K562 (cell line): ENCODE results near the gene CYLD. TPM values are rescaled to one million over a fixed set of nuclear protein-coding genes. Genes with fewer than 3 reads are reported as not detected.

Experiments used
- ATAC-seq: fragments of 200-7000 bp; cut with Tn5 transposase; 3 replicates; pipeline ENCODE4 v1.9.1; 2020; ENCODE audit warnings: moderate library complexity
- BruUV-seq: library from RNA; stranded (reverse); fragments of 400-500 nt; replicated peaks from 2 replicates; lab custom pipeline; 2021; lab: Mats Ljungman, UMichigan
- CTCF ChIA-PET: fragments of 300-600 bp; formaldehyde crosslinking; extraction: SDS; loops from one replicate; lab custom pipeline; 2021; ENCODE audit warnings: low intra/inter-chr PET ratio; lab: Yijun Ruan, JAX
- POLR2A ChIA-PET: fragments of 300-600, 350-650 bp; sonication (Branson Sonifier 250); formaldehyde crosslinking; extraction: SDS; loops from one replicate; lab custom pipeline; 2021; ENCODE audit warnings: antibody characterized with exemption, inconsistent platforms; lab: Yijun Ruan, JAX
- DNase-seq, 4 experiments: peaks; one replicate each; pipeline versions ENCODE4 v3.0.0 to v3.0.0-alpha.2; 2011 to 2018; ENCODE audit warnings: low spot score in 3 of 4, mixed read lengths in 3 of 4; ENCODE audit errors: extremely low read depth in 1 of 4
- FAIRE-seq: peaks from 2 replicates; lab custom pipeline; 2011; peaks lifted over from hg19 to GRCh38; lab: Jason Lieb, UNC
- H2AFZ ChIP-seq: 2 replicates; pipeline ENCODE4 v1.6.0; 2011; ENCODE audit warnings: low read depth, low read length, control low read depth, inconsistent platforms
- H3K27ac ChIP-seq: fragments of 200-600 bp; 3 replicates; pipeline ENCODE4 v1.8.0; 2011; ENCODE audit warnings: low read depth, mild to moderate bottlenecking, control low read depth, inconsistent platforms, low read length, moderate library complexity, mixed read lengths; ENCODE audit errors: extremely low read depth
- H3K27me3 ChIP-seq, 2 experiments: fragments of 300-600 bp in 1 of 2; 2 replicates in 1 of 2; 3 replicates in 1 of 2; pipeline versions ENCODE4 v1.6.0 to v1.8.0; 2011; ENCODE audit warnings: inconsistent platforms in 2 of 2, low read length in 2 of 2, mild to moderate bottlenecking in 1 of 2, mixed read lengths in 1 of 2, moderate library complexity in 1 of 2; ENCODE audit not compliant: control insufficient read depth in 2 of 2, insufficient read depth in 2 of 2
- H3K36me3 ChIP-seq: fragments of 300-600 bp; 3 replicates; pipeline ENCODE4 v1.8.0; 2011; ENCODE audit warnings: mild to moderate bottlenecking, low read length, inconsistent platforms; ENCODE audit not compliant: control insufficient read depth, insufficient read depth
- H3K4me1 ChIP-seq, 2 experiments: fragments of 200-600 bp in 1 of 2; replicated peaks in 1 of 2; 2 replicates in 1 of 2; 3 replicates in 1 of 2; pipeline versions ENCODE4 v1.5.1 to v1.8.0; 2011; ENCODE audit warnings: inconsistent platforms in 2 of 2, low read length in 2 of 2, mild to moderate bottlenecking in 1 of 2, mixed read lengths in 1 of 2, moderate library complexity in 1 of 2; ENCODE audit not compliant: control insufficient read depth in 2 of 2, insufficient read depth in 2 of 2
- H3K4me2 ChIP-seq: 2 replicates; pipeline ENCODE4 v1.6.1; 2011; ENCODE audit warnings: low read length, control low read depth, inconsistent platforms, mixed read lengths; ENCODE audit not compliant: insufficient read depth
- H3K4me3 ChIP-seq: fragments of 200-600 bp; sonication (generic), shearing (Covaris generic); 2 replicates; pipeline ENCODE4 v1.5.1; 2016; ENCODE audit warnings: control low read depth, inconsistent platforms
- H3K79me2 ChIP-seq: fragments of 200-600 bp; 3 replicates; pipeline ENCODE4 v1.8.0; 2011; ENCODE audit warnings: low read length, inconsistent platforms; ENCODE audit not compliant: control insufficient read depth, insufficient read depth
- H3K9ac ChIP-seq, 2 experiments: 2 replicates each; pipeline versions ENCODE4 v1.6.0 to v1.6.1; 2011; ENCODE audit warnings: low read depth in 2 of 2, low read length in 2 of 2, control low read depth in 1 of 2, inconsistent platforms in 1 of 2, mild to moderate bottlenecking in 1 of 2, mixed read lengths in 1 of 2; ENCODE audit not compliant: insufficient read depth in 1 of 2
- H3K9me1 ChIP-seq: one replicate; pipeline ENCODE4 v1.6.0; 2011; ENCODE audit warnings: inconsistent platforms, mild to moderate bottlenecking, low read length, moderate library complexity; ENCODE audit not compliant: control insufficient read depth, insufficient read depth
- H3K9me3 ChIP-seq: replicated peaks from 2 replicates; pipeline ENCODE4 v1.5.1; 2011; ENCODE audit warnings: low read depth, low read length, inconsistent platforms; ENCODE audit not compliant: control insufficient read depth, insufficient read depth
- H4K20me1 ChIP-seq: replicated peaks from 2 replicates; pipeline ENCODE4 v1.6.1; 2011; ENCODE audit warnings: low read length, inconsistent platforms, mixed read lengths; ENCODE audit not compliant: control insufficient read depth, insufficient read depth
- EP300 ChIP-seq: IDR thresholded peaks from 2 replicates; pipeline ENCODE4 v1.6.1; 2012; ENCODE audit warnings: low read length, improper control_type of control experiment
- HNRNPUL1 ChIP-seq: fragments of 200-400 bp; formaldehyde crosslinking; IDR thresholded peaks from 2 replicates; pipeline ENCODE4 v1.6.1; 2017; ENCODE audit warnings: low read length
- NFYB ChIP-seq: IDR thresholded peaks from 2 replicates; pipeline ENCODE4 v1.6.1; 2011; ENCODE audit warnings: mild to moderate bottlenecking, moderate library complexity; ENCODE audit not compliant: insufficient read length; ENCODE audit errors: extremely low read depth
- NRF1 ChIP-seq, 2 experiments: fragments of 450-650 bp; IDR thresholded peaks in 1 of 2; conservative IDR thresholded peaks in 1 of 2; 2 replicates each; pipeline ENCODE4 v1.6.1; 2014; ENCODE audit warnings: mild to moderate bottlenecking in 2 of 2
- PHB2 ChIP-seq: fragments of 450-650 bp; IDR thresholded peaks from 2 replicates; pipeline ENCODE4 v1.6.1; 2017; ENCODE audit warnings: low read depth
- PHTF2 ChIP-seq: fragments of 250-450 bp; sonication (Bioruptor Pico); IDR thresholded peaks from 2 replicates; pipeline ENCODE4 v1.5.0; 2021; ENCODE audit warnings: mild to moderate bottlenecking
- SIN3B ChIP-seq: fragments of 450-650 bp; IDR thresholded peaks from 2 replicates; pipeline ENCODE4 v1.6.1; 2017; ENCODE audit warnings: low read depth, mild to moderate bottlenecking, moderate library complexity
- SMC3 ChIP-seq: conservative IDR thresholded peaks from 2 replicates; pipeline ENCODE4 v1.6.1; 2011; ENCODE audit warnings: low read depth, low read length, improper control_type of control experiment; ENCODE audit not compliant: insufficient read depth
- TAF15 ChIP-seq: fragments of 200-400 bp; formaldehyde crosslinking; IDR thresholded peaks from 2 replicates; pipeline ENCODE4 v1.6.1; 2017; ENCODE audit warnings: mild to moderate bottlenecking, low read depth, low read length, moderate library complexity
- ZNF445 ChIP-seq: fragments of 250-450 bp; sonication (Bioruptor Pico); IDR thresholded peaks from 2 replicates; pipeline ENCODE4 v1.4.0; 2020; ENCODE audit warnings: low read depth, mild to moderate bottlenecking, moderate library complexity
- WGBS: fragments of 100-300 bp; shearing (Covaris generic); methylation state at CpG from one replicate; pipeline ENCODE4 v1.1.6; 2016; ENCODE audit warnings: low coverage, mixed read lengths; ENCODE audit not compliant: insufficient coverage; ENCODE audit errors: missing lambda C conversion rate; 5-methylcytosine and 5-hydroxymethylcytosine counted together
- in situ Hi-C: fragments of 300-500 bp; cut with MboI; formaldehyde crosslinking; loops from 4 replicates; pipeline ENCODE4 v1.15.0; 2018; ENCODE audit warnings: inconsistent platforms, mixed read lengths
- intact Hi-C: fragments of 100-400 bp; cut with micrococcal nuclease; formaldehyde crosslinking; loops from 2 replicates; pipeline ENCODE4 v1.14.2; 2022
- polyA plus RNA-seq, 8 experiments: library from polyadenylated mRNA; depleted of rRNA in 4 of 8; stranded (reverse) in 5 of 8; unstranded in 3 of 8; fragments of >200 nt; fragmentation: Nextera tagmentation in 2 of 8; fragmentation: Illumina TruSeq in 1 of 8; extraction: Ambion mirVana in 2 of 8; extraction: Trizol in 1 of 8; gene quantifications; 2 replicates each; pipeline versions ENCODE4 v1.2.1 to v1.2.3, GENCODE V29; 2011 to 2014; ENCODE audit warnings: inconsistent platforms in 1 of 8, missing spikeins in 1 of 8
- total RNA-seq, 7 experiments: library from RNA; depleted of rRNA in 6 of 7; stranded (reverse); fragments of >200 nt in 6 of 7; fragmentation: Illumina TruSeq in 2 of 7; extraction: Trizol in 2 of 7; gene quantifications; 2 replicates each; pipeline versions ENCODE4 v1.2.1 to v1.2.3, GENCODE V29; 2011 to 2021; ENCODE audit warnings: low replicate concordance in 1 of 7
- TF ChIP-seq, protein P1 (sequence below): fragments of 450-650 bp; IDR thresholded peaks from one replicate; pipeline ENCODE4 v1.6.1; 2018; ENCODE audit warnings: mild to moderate bottlenecking, moderate library complexity; ENCODE audit not compliant: partially characterized antibody
- TF ChIP-seq, protein P2 (sequence below): IDR thresholded peaks from 3 replicates; pipeline ENCODE4 v1.6.1; 2011; ENCODE audit warnings: borderline replicate concordance, mild to moderate bottlenecking; ENCODE audit not compliant: insufficient read length, insufficient read depth
- TF ChIP-seq, protein P3 (sequence below): fragments of 250-450 bp; sonication (Bioruptor Pico); IDR thresholded peaks from 2 replicates; pipeline ENCODE4 v1.8.0; 2021; ENCODE audit warnings: borderline replicate concordance, mild to moderate bottlenecking, moderate library complexity; ENCODE audit not compliant: poor library complexity, severe bottlenecking
- TF ChIP-seq, protein P4 (sequence below): fragments of 250-450 bp; sonication (Bioruptor Pico); IDR thresholded peaks from 2 replicates; pipeline ENCODE4 v1.6.1; 2021; ENCODE audit warnings: mild to moderate bottlenecking
- TF ChIP-seq, protein P5 (sequence below): fragments of 450-650 bp; IDR thresholded peaks from 2 replicates; pipeline ENCODE4 v1.6.1; 2017; ENCODE audit warnings: mild to moderate bottlenecking, moderate library complexity
- TF ChIP-seq, protein P6 (sequence below): IDR thresholded peaks from 2 replicates; pipeline ENCODE4 v1.6.1; 2012; ENCODE audit warnings: low read depth, low read length, improper control_type of control experiment, borderline replicate concordance

CYLD gene
- total and polyA plus RNA-seq, 9 of the 15 experiments (the other 6 are each of a cell fraction or from before 2014, with no cell fraction given): 3.4 to 7.4 (median 5.3) TPM

DNA sequence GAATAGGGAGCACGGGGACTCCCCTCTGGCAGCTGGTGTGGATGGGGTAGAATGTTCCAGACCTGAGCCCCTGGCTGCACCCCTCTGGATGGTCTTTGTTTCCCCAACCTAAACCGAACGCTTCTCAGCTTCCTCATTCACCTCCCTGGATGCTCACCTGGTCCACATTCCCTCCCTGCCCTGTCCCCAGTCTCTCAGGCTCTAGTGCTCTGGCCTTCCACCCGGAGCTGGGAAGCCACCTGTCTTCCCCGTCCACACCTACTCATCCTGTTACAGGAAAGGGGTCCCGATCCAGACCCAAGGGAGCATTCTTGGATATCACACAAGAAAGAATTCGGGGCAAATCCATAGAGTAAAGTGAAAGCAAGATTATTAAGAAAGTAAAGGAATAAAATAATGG is 73.5 kb downstream of the CYLD start:
- H3K4me1 ChIP-seq: no peaks in the 10 kb centered on the region
- H3K27ac ChIP-seq: no peak overlapping the region
- H3K9me1 ChIP-seq: no peaks in the 10 kb centered on the region
- no peak for DNase-seq
- in situ Hi-C loops: loop anchor here (10.0 kb wide), 1 partner anchor 441 kb away; no protein-coding TSS in a partner anchor
- H3K27me3 ChIP-seq: peaks cover 4 to 60% of the 10 kb centered on the region in 2 experiments; a peak in 3 of 5 replicates
- CTCF ChIA-PET: interaction anchor here (1.4 kb wide), 1 partner anchor 142 kb away, joined by 4 read pairs; no protein-coding TSS in a partner anchor
- no TSS peak for BruUV-seq
- H2AFZ ChIP-seq: no peak overlapping the region
- WGBS: 0% methylated on average over 7 of the region's 7 CpGs
- H3K79me2 ChIP-seq: no peaks in the 10 kb centered on the region
- H3K36me3 ChIP-seq: no peaks in the 10 kb centered on the region
- no peak overlapping the region for H3K9ac ChIP-seq
- no peaks in the 10 kb centered on the region for H3K9me3 ChIP-seq
- no peak overlapping the region for H3K4me3 ChIP-seq
- intact Hi-C loops: no loop called here
- peaks cover 3% of the 10 kb centered on the region; the same call in 1 of the 2 replicates for H4K20me1 ChIP-seq
- POLR2A ChIA-PET: interaction anchor here (1.2 kb wide), 1 partner anchor 1040 kb away, joined by 3 read pairs; no protein-coding TSS in a partner anchor
- H3K4me2 ChIP-seq: no peak overlapping the region
- FAIRE-seq: no peak
- ATAC-seq: no peak
- TF ChIP-seq, protein P1, sequence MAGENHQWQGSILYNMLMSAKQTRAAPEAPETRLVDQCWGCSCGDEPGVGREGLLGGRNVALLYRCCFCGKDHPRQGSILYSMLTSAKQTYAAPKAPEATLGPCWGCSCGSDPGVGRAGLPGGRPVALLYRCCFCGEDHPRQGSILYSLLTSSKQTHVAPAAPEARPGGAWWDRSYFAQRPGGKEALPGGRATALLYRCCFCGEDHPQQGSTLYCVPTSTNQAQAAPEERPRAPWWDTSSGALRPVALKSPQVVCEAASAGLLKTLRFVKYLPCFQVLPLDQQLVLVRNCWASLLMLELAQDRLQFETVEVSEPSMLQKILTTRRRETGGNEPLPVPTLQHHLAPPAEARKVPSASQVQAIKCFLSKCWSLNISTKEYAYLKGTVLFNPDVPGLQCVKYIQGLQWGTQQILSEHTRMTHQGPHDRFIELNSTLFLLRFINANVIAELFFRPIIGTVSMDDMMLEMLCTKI: no peak
- TF ChIP-seq, protein P2, sequence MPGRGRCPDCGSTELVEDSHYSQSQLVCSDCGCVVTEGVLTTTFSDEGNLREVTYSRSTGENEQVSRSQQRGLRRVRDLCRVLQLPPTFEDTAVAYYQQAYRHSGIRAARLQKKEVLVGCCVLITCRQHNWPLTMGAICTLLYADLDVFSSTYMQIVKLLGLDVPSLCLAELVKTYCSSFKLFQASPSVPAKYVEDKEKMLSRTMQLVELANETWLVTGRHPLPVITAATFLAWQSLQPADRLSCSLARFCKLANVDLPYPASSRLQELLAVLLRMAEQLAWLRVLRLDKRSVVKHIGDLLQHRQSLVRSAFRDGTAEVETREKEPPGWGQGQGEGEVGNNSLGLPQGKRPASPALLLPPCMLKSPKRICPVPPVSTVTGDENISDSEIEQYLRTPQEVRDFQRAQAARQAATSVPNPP: no peak
- TF ChIP-seq HNRNPUL1 (no peak), EP300 (no peak), SMC3 (no peak), PHTF2 (no peak), ZNF445 (CRISPR knock-in tag) (no peak), NFYB (no peak), NRF1 (conservative IDR thresholded peaks at IDR 0.05 in 1 of 2, IDR thresholded peaks at IDR 0.05 in 1 of 2) (no peak), SIN3B (no peak), PHB2 (no peak), TAF15 (no peak)
- TF ChIP-seq, protein P3, sequence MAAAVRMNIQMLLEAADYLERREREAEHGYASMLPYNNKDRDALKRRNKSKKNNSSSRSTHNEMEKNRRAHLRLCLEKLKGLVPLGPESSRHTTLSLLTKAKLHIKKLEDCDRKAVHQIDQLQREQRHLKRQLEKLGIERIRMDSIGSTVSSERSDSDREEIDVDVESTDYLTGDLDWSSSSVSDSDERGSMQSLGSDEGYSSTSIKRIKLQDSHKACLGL (CRISPR knock-in tag): no peak
- TF ChIP-seq, protein P4, sequence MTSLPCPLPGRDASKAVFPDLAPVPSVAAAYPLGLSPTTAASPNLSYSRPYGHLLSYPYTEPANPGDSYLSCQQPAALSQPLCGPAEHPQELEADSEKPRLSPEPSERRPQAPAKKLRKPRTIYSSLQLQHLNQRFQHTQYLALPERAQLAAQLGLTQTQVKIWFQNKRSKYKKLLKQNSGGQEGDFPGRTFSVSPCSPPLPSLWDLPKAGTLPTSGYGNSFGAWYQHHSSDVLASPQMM (CRISPR knock-in tag): no peak
- TF ChIP-seq, protein P5, sequence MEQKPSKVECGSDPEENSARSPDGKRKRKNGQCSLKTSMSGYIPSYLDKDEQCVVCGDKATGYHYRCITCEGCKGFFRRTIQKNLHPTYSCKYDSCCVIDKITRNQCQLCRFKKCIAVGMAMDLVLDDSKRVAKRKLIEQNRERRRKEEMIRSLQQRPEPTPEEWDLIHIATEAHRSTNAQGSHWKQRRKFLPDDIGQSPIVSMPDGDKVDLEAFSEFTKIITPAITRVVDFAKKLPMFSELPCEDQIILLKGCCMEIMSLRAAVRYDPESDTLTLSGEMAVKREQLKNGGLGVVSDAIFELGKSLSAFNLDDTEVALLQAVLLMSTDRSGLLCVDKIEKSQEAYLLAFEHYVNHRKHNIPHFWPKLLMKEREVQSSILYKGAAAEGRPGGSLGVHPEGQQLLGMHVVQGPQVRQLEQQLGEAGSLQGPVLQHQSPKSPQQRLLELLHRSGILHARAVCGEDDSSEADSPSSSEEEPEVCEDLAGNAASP: no peak
- TF ChIP-seq, protein P6, sequence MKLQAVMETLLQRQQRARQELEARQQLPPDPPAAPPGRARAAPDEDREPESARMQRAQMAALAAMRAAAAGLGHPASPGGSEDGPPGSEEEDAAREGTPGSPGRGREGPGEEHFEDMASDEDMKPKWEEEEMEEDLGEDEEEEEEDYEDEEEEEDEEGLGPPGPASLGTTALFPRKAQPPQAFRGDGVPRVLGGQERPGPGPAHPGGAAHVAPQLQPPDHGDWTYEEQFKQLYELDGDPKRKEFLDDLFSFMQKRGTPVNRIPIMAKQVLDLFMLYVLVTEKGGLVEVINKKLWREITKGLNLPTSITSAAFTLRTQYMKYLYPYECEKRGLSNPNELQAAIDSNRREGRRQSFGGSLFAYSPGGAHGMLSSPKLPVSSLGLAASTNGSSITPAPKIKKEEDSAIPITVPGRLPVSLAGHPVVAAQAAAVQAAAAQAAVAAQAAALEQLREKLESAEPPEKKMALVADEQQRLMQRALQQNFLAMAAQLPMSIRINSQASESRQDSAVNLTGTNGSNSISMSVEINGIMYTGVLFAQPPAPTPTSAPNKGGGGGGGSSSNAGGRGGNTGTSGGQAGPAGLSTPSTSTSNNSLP: no peak
